ENCODE measurements around the gene PRKN. TPM values are rescaled to one million over a fixed set of nuclear protein-coding genes. Genes with fewer than 3 reads are reported as not detected.

The PRKN gene
- total RNA-seq, 1 donor from 2014 or later, result 4.9 TPM

DNA sequence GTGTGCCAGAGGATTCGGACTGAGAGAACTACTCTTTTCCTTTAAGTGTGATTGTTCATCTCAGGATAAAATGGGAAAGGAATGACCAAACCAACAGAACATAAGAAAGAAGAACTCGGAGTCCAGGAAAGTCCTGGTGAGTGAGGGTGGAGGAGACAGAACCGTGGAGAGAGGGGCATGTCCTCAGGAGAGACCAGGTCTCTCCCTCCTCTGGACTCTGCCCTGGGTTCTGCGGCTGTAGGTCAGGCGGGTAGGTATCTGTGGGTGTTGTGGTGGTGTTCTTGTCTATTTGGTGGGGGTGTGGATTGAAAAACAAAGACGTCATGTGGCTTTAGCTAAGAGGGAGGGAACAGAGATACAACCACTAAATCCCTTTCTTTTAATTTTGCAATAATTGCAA lies 1424.6 kb downstream of the PRKN start:
- H3K4me1 ChIP-seq, result no peaks in the 10 kb centered on the region
- H3K4me3 ChIP-seq, result no peak overlapping the region
- TF ChIP-seq POLR2AphosphoS5 (IDR thresholded peaks at IDR 0.05; ENCODE audit: insufficient read depth in 1 of 2, low read depth in 1 of 2), result no peak
- TF ChIP-seq, protein P1, sequence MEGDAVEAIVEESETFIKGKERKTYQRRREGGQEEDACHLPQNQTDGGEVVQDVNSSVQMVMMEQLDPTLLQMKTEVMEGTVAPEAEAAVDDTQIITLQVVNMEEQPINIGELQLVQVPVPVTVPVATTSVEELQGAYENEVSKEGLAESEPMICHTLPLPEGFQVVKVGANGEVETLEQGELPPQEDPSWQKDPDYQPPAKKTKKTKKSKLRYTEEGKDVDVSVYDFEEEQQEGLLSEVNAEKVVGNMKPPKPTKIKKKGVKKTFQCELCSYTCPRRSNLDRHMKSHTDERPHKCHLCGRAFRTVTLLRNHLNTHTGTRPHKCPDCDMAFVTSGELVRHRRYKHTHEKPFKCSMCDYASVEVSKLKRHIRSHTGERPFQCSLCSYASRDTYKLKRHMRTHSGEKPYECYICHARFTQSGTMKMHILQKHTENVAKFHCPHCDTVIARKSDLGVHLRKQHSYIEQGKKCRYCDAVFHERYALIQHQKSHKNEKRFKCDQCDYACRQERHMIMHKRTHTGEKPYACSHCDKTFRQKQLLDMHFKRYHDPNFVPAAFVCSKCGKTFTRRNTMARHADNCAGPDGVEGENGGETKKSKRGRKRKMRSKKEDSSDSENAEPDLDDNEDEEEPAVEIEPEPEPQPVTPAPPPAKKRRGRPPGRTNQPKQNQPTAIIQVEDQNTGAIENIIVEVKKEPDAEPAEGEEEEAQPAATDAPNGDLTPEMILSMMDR (IDR thresholded peaks at IDR 0.05), result no peak
- TF ChIP-seq POLR2A (IDR thresholded peaks at IDR 0.05), result no peak
- intact Hi-C loops (cut with DNase I), result no loop called here
- no peaks in the 10 kb centered on the region for H3K27me3 ChIP-seq
- no peaks in the 10 kb centered on the region for H3K36me3 ChIP-seq
- H3K9me3 ChIP-seq, result no peaks in the 10 kb centered on the region
- H3K27ac ChIP-seq, result no peak overlapping the region
- DNase-seq (ENCODE audit: extremely low spot score in 2 of 2), result no peak

DNA sequence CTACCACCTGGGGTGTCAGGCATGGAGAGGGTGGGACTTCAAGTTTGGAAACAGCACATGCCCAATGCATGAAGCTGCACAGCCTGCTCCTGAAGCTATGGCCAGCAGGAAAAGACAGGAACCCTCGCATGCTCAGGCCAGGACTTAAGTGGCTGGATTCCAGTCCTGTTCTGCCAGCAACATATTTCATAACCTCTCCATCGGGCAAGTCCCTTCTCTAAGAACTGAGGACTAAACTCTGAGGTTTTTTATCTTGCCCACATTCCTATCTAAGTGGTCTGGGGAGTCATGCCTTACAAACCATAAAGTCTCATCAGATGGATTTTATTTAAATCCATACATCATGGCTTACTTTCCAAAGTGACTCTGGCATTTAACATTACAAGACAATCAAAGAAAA lies 1426.2 kb downstream of the PRKN start:
- DNase-seq (ENCODE audit: extremely low spot score in 2 of 2), result no peak
- no peak for TF ChIP-seq POLR2A (IDR thresholded peaks at IDR 0.05)
- TF ChIP-seq POLR2AphosphoS5 (IDR thresholded peaks at IDR 0.05; ENCODE audit: insufficient read depth in 1 of 2, low read depth in 1 of 2), result no peak
- TF ChIP-seq, protein P1 (IDR thresholded peaks at IDR 0.05), result no peak

DNA sequence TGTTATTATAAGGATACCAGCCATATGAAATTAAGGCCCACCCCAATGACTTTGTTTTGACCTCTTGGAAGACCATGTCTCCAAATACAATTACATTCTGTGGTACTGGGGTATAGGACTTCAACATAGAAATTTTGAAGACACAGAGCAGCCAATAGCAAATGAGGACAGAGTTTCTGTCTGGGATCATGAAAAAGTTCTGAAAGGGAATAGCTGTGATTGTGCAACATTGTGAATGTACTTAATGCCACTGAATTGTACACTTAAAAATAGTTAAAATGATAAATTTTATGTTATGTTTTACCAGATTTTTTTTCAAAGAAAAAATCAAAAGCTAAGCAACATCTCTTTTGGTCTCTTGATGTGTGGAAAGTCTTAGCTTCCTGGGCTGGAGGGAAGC lies 1426.7 kb downstream of the PRKN start:
- H3K4me3 ChIP-seq, result no peak overlapping the region
- H3K4me1 ChIP-seq, result no peaks in the 10 kb centered on the region
- no peaks in the 10 kb centered on the region for H3K27me3 ChIP-seq
- H3K9me3 ChIP-seq, result no peaks in the 10 kb centered on the region
- intact Hi-C loops (cut with DNase I), result no loop called here
- no peak overlapping the region for H3K27ac ChIP-seq
- no peak for DNase-seq (ENCODE audit: extremely low spot score in 2 of 2)
- no peaks in the 10 kb centered on the region for H3K36me3 ChIP-seq
- TF ChIP-seq POLR2A (IDR thresholded peaks at IDR 0.05) (no peak), POLR2AphosphoS5 (IDR thresholded peaks at IDR 0.05; ENCODE audit: insufficient read depth in 1 of 2, low read depth in 1 of 2) (no peak)
- TF ChIP-seq, protein P1 (IDR thresholded peaks at IDR 0.05), result no peak

More for the DNA sequence above, 1426.2 kb downstream of the PRKN start:
- Histone ChIP-seq H3K36me3 (no peaks in the 10 kb centered on the region), H3K9me3 (no peaks in the 10 kb centered on the region), H3K4me1 (no peaks in the 10 kb centered on the region), H3K27me3 (no peaks in the 10 kb centered on the region), H3K27ac (no peak overlapping the region), H3K4me3 (no peak overlapping the region)
- intact Hi-C loops (cut with DNase I), result no loop called here

DNA sequence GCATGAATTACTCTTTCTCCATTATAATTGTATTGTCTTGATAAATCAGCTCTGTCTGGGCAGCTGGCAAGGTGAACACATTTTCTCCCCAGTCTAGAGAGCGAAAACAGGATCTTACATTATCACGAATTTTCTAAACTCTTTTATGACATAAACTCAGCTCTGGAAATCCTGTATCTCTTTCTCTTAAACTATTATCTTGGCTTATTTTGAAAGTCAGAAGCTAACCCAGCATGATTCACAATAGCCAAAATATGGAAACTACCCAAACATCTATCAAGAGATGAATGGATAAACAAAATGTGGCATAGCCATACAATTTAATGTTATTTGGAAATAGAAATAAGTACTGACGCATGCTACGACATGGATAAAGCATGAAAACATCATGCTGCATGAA lies 1427.8 kb downstream of the PRKN start:
- TF ChIP-seq POLR2A (IDR thresholded peaks at IDR 0.05) (no peak), POLR2AphosphoS5 (IDR thresholded peaks at IDR 0.05; ENCODE audit: insufficient read depth in 1 of 2, low read depth in 1 of 2) (no peak)
- TF ChIP-seq, protein P1 (IDR thresholded peaks at IDR 0.05), result no peak
- intact Hi-C loops (cut with DNase I), result no loop called here
- Histone ChIP-seq H3K4me3 (no peak overlapping the region), H3K4me1 (peaks cover 6% of the 10 kb centered on the region), H3K36me3 (no peaks in the 10 kb centered on the region), H3K27me3 (no peaks in the 10 kb centered on the region), H3K27ac (no peak overlapping the region), H3K9me3 (no peaks in the 10 kb centered on the region)
- DNase-seq (ENCODE audit: extremely low spot score in 2 of 2), result no peak

Other genes with a start within 250 kb of the PRKN start
- gene PACRG, start 208 bp upstream of the PRKN start, total RNA-seq, result not detected